ENCODE results near the gene SYNJ1.

Gene SYNJ1

GRCh38 chr21:32768530-32768929 lies 40.7 kb upstream of the SYNJ1 start:
- no peak for TF ChIP-seq CTCF (IDR thresholded peaks at IDR 0.05; ENCODE audit: borderline replicate concordance, control extremely low read depth, extremely low read depth, insufficient read depth, missing control alignments)
- DNase-seq (ENCODE audit: low spot score) = no peak
- in situ Hi-C loops (cut with MboI; ENCODE audit: low sequenced_read_pairs, unreplicated experiment) = no loop called here

GRCh38 chr21:32765058-32765457 lies 37.2 kb upstream of the SYNJ1 start:
- no peak for TF ChIP-seq CTCF (IDR thresholded peaks at IDR 0.05; ENCODE audit: borderline replicate concordance, control extremely low read depth, extremely low read depth, insufficient read depth, missing control alignments)
- in situ Hi-C loops (cut with MboI; ENCODE audit: low sequenced_read_pairs, unreplicated experiment) = no loop called here
- no peak for DNase-seq (ENCODE audit: low spot score)

GRCh38 chr21:32764186-32764585 lies 36.4 kb upstream of the SYNJ1 start:
- in situ Hi-C loops (cut with MboI; ENCODE audit: low sequenced_read_pairs, unreplicated experiment) = no loop called here
- DNase-seq (ENCODE audit: low spot score) = no peak
- no peak for TF ChIP-seq CTCF (IDR thresholded peaks at IDR 0.05; ENCODE audit: borderline replicate concordance, control extremely low read depth, extremely low read depth, insufficient read depth, missing control alignments)

- in situ Hi-C loops (cut with MboI; ENCODE audit: low sequenced_read_pairs, unreplicated experiment) = no loop called here
- TF ChIP-seq CTCF (IDR thresholded peaks at IDR 0.05; ENCODE audit: borderline replicate concordance, control extremely low read depth, extremely low read depth, insufficient read depth, missing control alignments) = no peak
- no peak for DNase-seq (ENCODE audit: low spot score)
Measured at GRCh38 chr21:32757804-32758203, 30.0 kb upstream of the SYNJ1 start.

GRCh38 chr21:32756096-32756495 lies 28.3 kb upstream of the SYNJ1 start:
- in situ Hi-C loops (cut with MboI; ENCODE audit: low sequenced_read_pairs, unreplicated experiment) = no loop called here

GRCh38 chr21:32753818-32754585 lies 26.2 kb upstream of the SYNJ1 start:
- in situ Hi-C loops (cut with MboI; ENCODE audit: low sequenced_read_pairs, unreplicated experiment) = no loop called here
- TF ChIP-seq CTCF (IDR thresholded peaks at IDR 0.05; ENCODE audit: borderline replicate concordance, control extremely low read depth, extremely low read depth, insufficient read depth, missing control alignments) = no peak
- no peak for DNase-seq (ENCODE audit: low spot score)

More at GRCh38 chr21:32756096-32756495, 28.3 kb upstream of the SYNJ1 start:
- no peak for DNase-seq (ENCODE audit: low spot score)
- TF ChIP-seq CTCF (IDR thresholded peaks at IDR 0.05; ENCODE audit: borderline replicate concordance, control extremely low read depth, extremely low read depth, insufficient read depth, missing control alignments) = no peak

All from GM13976 (cell line).